DND-41 (cell line): ENCODE results near the gene PANX1.
"Not testable (repeated sequence)": the region's sequence is repeated elsewhere in the genome, so short reads cannot be mapped to it uniquely, and the experiment has no call there.

Experiments used
- ATAC-seq: fragments of 200-7000 bp; cut with Tn5 transposase; 3 replicates; pipeline ENCODE4 v1.9.1; 2021; ENCODE audit warnings: low read depth; ENCODE audit not compliant: insufficient read depth
- DNase-seq: peaks from one replicate; pipeline ENCODE4 v3.0.0-alpha.2; 2020
- H2AFZ ChIP-seq: 2 replicates; pipeline ENCODE4 v1.6.0; 2012; ENCODE audit warnings: low read depth, low read length
- H3K27ac ChIP-seq: 2 replicates; pipeline ENCODE4 v1.5.1; 2012; ENCODE audit warnings: low read length, inconsistent platforms
- H3K27me3 ChIP-seq: fragments of 200-600 bp; sonication (generic); 2 replicates; pipeline ENCODE4 v1.6.0; 2012; ENCODE audit warnings: low read length, mild to moderate bottlenecking, inconsistent platforms; ENCODE audit not compliant: insufficient read depth, poor library complexity
- H3K36me3 ChIP-seq: 2 replicates; pipeline ENCODE4 v1.5.1; 2012; ENCODE audit warnings: low read length, inconsistent platforms; ENCODE audit not compliant: insufficient read depth
- H3K4me1 ChIP-seq: 2 replicates; pipeline ENCODE4 v1.5.1; 2012; ENCODE audit warnings: mild to moderate bottlenecking, low read length; ENCODE audit not compliant: insufficient read depth
- H3K4me2 ChIP-seq: 2 replicates; pipeline ENCODE4 v1.6.0; 2012; ENCODE audit warnings: mild to moderate bottlenecking, moderate library complexity, low read length, inconsistent platforms; ENCODE audit not compliant: insufficient read depth
- H3K4me3 ChIP-seq, 2 experiments: fragments of 200-600 bp in 1 of 2; shearing (Covaris generic) in 1 of 2; 2 replicates each; pipeline ENCODE4 v1.5.1; 2012 to 2016; ENCODE audit warnings: inconsistent platforms in 2 of 2, low read length in 2 of 2, mild to moderate bottlenecking in 2 of 2, low read depth in 1 of 2, moderate library complexity in 1 of 2
- H3K79me2 ChIP-seq: 2 replicates; pipeline ENCODE4 v1.6.0; 2012; ENCODE audit warnings: low read length, inconsistent platforms; ENCODE audit not compliant: insufficient read depth
- H3K9ac ChIP-seq: 2 replicates; pipeline ENCODE4 v1.6.0; 2012; ENCODE audit warnings: low read depth, mild to moderate bottlenecking, inconsistent platforms, low read length, moderate library complexity
- H3K9me3 ChIP-seq: 2 replicates; pipeline ENCODE4 v1.5.1; 2012; ENCODE audit warnings: low read length, moderate library complexity, mild to moderate bottlenecking, inconsistent platforms; ENCODE audit not compliant: insufficient read depth, severe bottlenecking
- H4K20me1 ChIP-seq: 2 replicates; pipeline ENCODE4 v1.6.0; 2012; ENCODE audit warnings: low read length; ENCODE audit not compliant: insufficient read depth
- EZH2 ChIP-seq: IDR thresholded peaks from 3 replicates; pipeline ENCODE4 v1.6.1; 2012; ENCODE audit warnings: borderline replicate concordance, low read depth, mild to moderate bottlenecking, moderate library complexity, low read length, inconsistent platforms; ENCODE audit not compliant: severe bottlenecking
- TF ChIP-seq, protein P1 (sequence below): IDR thresholded peaks from 2 replicates; pipeline ENCODE4 v1.5.1; 2012; ENCODE audit warnings: borderline replicate concordance, low read length, moderate library complexity, mild to moderate bottlenecking; ENCODE audit not compliant: poor library complexity, severe bottlenecking; ENCODE audit errors: extremely low read depth

The PANX1 gene

DNA sequence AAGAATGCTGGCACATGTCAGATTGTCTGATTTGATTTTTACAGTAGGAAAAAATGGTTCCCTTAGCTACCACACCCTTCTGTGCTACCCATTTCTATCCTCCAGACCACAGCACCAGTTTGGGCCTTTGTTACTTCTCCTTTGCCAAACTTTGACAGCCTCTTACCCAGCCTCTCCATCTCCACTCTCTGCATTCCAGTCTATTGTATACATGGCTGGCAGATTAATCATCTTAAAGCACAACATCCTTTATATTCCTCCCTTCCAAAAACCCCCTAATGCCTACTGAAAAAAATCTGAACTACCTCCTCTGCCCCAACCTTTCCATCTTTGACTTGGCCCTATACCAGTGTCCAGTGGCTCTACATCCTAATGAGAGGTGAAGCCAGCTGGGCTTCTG lies 10.8 kb upstream of the PANX1 start:
- ATAC-seq, result no peak
- H3K36me3 ChIP-seq, result no peaks in the 10 kb centered on the region
- DNase-seq, result no peak
- no peak overlapping the region for H3K27ac ChIP-seq
- no peaks in the 10 kb centered on the region for H3K9me3 ChIP-seq
- no peaks in the 10 kb centered on the region for H3K79me2 ChIP-seq
- peaks cover 4% of the 10 kb centered on the region for H3K27me3 ChIP-seq
- H3K4me2 ChIP-seq, result no peak overlapping the region
- no peak overlapping the region for H2AFZ ChIP-seq
- TF ChIP-seq EZH2, result no peak
- TF ChIP-seq, protein P1, sequence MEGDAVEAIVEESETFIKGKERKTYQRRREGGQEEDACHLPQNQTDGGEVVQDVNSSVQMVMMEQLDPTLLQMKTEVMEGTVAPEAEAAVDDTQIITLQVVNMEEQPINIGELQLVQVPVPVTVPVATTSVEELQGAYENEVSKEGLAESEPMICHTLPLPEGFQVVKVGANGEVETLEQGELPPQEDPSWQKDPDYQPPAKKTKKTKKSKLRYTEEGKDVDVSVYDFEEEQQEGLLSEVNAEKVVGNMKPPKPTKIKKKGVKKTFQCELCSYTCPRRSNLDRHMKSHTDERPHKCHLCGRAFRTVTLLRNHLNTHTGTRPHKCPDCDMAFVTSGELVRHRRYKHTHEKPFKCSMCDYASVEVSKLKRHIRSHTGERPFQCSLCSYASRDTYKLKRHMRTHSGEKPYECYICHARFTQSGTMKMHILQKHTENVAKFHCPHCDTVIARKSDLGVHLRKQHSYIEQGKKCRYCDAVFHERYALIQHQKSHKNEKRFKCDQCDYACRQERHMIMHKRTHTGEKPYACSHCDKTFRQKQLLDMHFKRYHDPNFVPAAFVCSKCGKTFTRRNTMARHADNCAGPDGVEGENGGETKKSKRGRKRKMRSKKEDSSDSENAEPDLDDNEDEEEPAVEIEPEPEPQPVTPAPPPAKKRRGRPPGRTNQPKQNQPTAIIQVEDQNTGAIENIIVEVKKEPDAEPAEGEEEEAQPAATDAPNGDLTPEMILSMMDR, result no peak
- H3K4me3 ChIP-seq, result no peak overlapping the region
- H3K4me1 ChIP-seq, result no peaks in the 10 kb centered on the region
- H3K9ac ChIP-seq, result no peak overlapping the region
- no peaks in the 10 kb centered on the region for H4K20me1 ChIP-seq

DNA sequence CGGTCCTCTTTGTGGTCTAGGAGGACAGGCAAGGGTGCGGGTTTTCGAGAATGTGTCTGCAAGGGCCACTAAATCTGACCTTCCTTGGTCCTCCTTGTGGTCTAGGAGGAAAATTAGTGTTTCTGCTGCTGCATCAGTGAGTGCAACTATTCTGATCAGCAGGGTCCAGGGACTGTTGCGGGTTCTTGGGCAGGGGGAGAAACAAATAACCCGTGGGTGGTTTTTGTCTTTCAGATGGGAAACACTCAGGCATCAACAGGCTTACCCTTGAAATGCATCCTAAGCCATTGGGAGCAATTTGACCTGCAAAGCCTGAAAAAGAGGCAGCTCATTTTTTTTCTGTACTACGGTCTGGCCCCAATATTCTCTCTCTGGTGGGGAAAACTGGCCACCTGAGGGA lies 9.0 kb upstream of the PANX1 start:
- H3K9me3 ChIP-seq, H3K9ac ChIP-seq, H3K36me3 ChIP-seq, H2AFZ ChIP-seq, DNase-seq, H3K4me3 ChIP-seq, H3K4me2 ChIP-seq, H3K27me3 ChIP-seq, H3K27ac ChIP-seq, ATAC-seq, H3K79me2 ChIP-seq, H4K20me1 ChIP-seq, H3K4me1 ChIP-seq: not testable (repeated sequence)

DNA sequence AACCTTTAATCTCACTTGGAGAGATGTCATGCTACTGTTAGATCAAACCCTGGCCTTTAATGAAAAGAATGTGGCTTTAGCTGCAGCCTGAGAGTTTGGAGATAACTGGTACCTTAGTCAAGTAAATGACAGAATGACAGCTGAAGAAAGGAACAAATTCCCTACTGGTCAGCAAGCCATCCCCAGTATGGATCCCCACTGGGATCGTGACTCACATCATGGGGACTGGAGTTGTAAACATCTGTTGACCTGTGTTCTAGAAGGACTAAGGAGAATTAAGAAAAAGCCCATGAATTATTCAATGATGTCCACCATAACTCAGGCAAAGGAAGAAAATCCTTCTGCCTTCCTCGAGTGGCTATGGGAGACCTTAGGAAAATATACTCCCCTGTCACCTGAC lies 8.1 kb upstream of the PANX1 start:
- ATAC-seq, H3K4me1 ChIP-seq, H3K4me2 ChIP-seq: not testable (repeated sequence)

DNA sequence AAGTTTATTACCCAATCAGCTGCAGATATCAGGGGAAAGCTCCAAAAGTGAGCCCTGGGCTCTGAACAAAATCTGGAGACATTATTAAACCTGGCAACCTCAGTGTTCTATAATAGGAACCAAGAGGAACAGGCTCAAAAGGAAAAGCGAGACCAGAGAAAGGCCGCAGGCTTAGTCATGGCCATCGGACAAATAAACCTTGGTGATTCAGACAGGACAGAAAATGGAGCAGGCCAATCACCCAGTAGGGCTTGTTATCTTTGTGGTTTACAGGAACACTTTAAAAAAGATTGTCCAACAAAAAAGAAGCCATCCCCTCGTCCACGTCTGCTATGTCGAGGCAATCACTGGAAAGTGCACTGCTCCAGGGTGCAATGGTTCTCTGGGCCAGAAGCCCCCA lies 7.7 kb upstream of the PANX1 start:
- Histone ChIP-seq H3K79me2 (no peaks in the 10 kb centered on the region), H3K36me3 (no peaks in the 10 kb centered on the region), H3K4me3 (no peak overlapping the region), H3K9ac (no peak overlapping the region), H4K20me1 (no peaks in the 10 kb centered on the region), H3K9me3 (no peaks in the 10 kb centered on the region), H3K4me2 (no peak overlapping the region), H3K27ac (no peak overlapping the region), H2AFZ (no peak overlapping the region), H3K27me3 (no peaks in the 10 kb centered on the region), H3K4me1 (no peaks in the 10 kb centered on the region)
- DNase-seq (no peak), ATAC-seq (no peak)
- no peak for TF ChIP-seq EZH2
- TF ChIP-seq, protein P1, result no peak

More for the DNA sequence above, 8.1 kb upstream of the PANX1 start:
- not testable (repeated sequence) for H2AFZ ChIP-seq, H3K36me3 ChIP-seq, H3K4me3 ChIP-seq, H3K9me3 ChIP-seq, H3K9ac ChIP-seq, DNase-seq, H3K27ac ChIP-seq, H3K27me3 ChIP-seq, H4K20me1 ChIP-seq, H3K79me2 ChIP-seq
